Loucy (cell line): Measurements from ENCODE around the gene COX4I2.
"Not testable (repeated sequence)": the region's sequence is repeated elsewhere in the genome, so short reads cannot be mapped to it uniquely, and the experiment has no call there.

ENCODE experiments used
- CTCF ChIP-seq: fragments of 200-600 bp; sonication (generic); conservative IDR thresholded peaks from 2 replicates; pipeline ENCODE4 v1.5.1; 2014; ENCODE audit warnings: mild to moderate bottlenecking, antibody characterized with exemption, low read length
- EZH2phosphoT487 ChIP-seq: fragments of 200-600 bp; IDR thresholded peaks from 2 replicates; pipeline ENCODE4 v1.6.1; 2018; ENCODE audit warnings: antibody characterized with exemption, mild to moderate bottlenecking, moderate library complexity, borderline replicate concordance

- TF ChIP-seq EZH2phosphoT487, CTCF: not testable (repeated sequence)
These were observed 9.7 kb upstream of the COX4I2 start for GRCh38 chr20:31628057-31628456.
